NCI-H82 (cell line): ENCODE measurements around the gene MYO18B.

Source experiments
- DNase-seq: peaks from one replicate; lab custom pipeline; 2025; lab: John Stamatoyannopoulos, UW

MYO18B gene

DNA sequence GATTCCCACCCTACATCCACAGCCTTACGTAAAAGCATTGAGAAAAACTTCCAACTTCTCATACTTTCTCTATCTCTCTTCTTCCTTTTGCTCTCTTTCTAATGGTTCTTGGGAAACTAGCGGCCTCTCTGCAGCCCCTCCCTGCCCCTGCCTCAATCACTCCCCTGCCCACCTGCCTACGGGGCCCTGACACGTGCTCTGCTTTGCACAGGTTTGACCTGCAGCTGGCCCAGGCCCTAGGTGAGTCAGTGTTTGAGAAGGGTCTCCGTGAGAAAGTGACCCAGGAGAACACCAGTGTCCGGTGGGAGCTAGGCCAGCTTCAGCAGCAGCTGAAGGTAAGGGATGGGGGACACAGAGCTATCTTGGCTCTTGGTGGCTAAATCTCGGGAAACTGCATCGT, 160.4 kb downstream of the MYO18B start:
- DNase-seq: no peak

DNA sequence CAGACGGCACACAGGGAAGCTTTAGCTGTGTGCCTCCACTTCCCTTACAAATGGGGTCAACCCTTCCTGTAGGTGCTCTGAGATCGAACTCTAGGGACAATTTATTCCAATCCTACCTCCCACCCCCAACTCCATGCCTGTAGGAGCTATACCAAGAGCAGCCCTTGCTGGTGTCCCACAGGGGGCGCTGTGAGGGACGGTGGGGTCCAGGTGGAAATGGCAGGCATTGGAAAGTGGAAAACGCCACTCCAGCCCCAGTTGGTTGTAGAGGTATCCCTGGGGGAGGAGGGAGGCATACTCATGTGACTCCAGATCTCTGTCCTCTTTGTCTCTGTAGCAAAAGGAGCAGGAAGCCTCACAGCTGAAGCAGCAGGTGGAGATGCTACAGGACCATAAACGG, 161.3 kb downstream of the MYO18B start:
- peak; percentile 42 for DNase-seq

DNA sequence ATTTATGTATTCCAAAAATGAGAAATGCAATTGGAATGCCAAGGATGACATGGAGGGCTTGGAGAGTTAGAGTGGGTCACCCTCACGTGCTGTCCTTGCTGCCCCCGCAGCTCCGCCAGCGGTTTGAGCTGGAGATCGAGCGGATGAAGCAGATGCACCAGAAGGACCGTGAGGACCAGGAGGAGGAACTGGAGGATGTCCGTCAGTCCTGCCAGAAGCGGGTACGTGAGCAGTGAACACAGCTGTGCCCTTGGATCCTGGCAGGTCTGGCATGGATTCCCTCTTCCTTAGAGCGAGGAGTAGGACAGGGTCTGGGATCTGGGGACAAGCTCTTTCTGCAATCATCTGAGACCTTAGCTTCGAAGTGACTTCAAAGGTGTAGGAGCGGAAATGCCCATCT, 166.2 kb downstream of the MYO18B start:
- DNase-seq: no peak

DNA sequence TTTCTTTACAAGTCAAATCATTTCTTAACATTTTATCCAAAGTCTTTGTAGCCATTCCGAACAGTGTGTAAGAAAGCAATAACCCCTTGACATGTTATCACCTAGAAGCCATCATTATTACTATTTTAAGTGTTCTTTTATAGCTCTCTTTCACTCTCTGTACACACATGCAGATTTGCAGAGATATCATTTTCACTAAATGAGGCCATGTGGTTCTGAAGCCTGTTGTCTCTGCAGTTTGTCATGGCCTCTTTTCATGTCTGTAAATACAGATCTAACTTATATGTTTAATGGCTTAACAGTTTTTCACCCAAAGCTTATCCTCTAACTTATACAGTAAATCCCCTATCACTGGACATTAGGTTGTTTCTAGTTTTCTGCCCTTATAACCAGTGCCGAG, 166.8 kb downstream of the MYO18B start:
- no peak for DNase-seq

DNA sequence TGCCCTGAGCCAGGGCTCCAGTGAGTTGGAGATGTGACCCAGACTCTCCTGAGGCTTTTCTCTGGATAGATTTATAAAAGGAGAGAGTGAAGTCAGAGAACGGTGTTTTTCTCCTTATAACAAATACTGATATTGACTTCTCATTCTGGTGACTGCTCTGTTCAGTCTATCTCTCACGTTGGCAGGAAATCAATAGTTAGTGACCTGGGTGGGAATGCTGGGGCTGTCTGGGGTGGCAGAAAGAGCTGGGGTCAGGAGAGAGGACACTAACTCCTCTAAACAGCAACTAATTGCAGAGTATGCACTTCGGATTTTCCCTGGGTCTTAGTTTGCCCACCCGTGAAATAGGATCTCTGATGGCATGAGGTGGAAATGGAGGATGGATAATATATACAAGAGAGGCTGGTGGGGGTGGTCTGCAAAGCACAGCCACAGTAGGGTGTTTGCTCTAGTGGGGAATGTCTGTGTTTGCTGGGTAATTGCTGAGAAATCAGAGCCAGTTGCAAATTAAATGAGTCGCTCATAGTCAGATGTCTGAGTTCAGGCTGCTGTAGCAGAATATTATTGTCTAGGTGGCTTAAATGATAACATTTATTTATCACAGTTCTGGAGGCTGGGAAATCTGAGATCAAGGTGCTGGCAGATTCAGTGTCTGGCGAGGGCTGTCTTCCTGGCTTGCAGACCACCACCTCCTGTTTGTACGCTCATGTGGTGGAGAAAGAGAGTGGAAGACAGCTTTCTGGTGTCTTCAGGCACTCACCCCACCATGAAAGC, 167.8 kb downstream of the MYO18B start:
- no peak for DNase-seq

DNA sequence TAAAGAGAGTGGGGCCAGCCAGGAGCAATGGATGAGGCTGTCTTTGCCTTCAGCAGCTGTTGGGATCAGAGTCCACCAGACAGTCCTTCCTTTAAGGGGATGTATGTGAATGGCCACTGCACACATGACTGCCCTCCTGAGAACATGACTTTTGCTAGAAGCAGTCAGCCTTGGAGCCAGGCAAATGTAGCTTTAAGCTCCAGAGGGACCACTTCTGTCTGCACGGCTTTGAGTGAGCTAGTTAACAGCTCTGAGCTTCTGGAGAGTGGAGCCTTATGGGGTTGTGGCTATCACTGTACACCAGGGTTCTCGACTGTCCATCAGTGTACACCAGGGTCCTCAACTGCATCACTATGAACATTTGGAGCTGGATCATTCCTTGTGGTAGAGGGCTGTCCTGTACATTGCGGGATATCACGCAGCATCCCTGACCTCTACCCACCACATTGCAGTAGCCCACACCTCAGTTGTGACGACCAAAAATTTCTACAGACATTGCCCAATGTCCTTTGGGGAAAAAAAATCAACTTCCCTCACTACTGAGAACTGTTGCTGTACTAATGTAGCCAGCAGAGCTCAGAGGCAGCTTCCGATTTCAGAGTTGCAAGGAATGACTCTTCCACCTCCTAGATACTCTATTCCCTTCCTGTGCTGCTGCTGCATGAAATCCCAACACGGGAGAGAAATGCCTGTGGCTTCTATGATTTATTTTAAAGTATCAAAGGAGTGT, 169.4 kb downstream of the MYO18B start:
- no peak for DNase-seq

DNA sequence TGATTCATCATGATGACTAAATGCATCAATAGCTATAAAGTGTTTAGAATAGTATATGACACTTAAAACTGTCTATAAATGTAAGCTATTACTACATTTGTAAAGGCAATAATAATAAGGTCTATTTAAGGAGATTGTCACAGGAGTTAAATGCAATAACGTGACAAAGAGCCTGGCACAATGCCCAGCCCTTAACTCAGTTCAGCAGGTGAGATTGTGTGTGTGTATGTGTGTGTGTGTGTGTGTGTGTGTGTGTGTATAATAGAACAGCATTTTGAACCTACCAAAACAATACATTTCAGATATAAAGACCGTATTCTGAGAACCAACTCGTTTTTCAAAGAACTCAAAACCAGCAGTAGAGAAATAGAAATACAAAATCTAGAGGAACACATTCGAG, 177.5 kb downstream of the MYO18B start:
- peak; percentile 14 for DNase-seq

DNA sequence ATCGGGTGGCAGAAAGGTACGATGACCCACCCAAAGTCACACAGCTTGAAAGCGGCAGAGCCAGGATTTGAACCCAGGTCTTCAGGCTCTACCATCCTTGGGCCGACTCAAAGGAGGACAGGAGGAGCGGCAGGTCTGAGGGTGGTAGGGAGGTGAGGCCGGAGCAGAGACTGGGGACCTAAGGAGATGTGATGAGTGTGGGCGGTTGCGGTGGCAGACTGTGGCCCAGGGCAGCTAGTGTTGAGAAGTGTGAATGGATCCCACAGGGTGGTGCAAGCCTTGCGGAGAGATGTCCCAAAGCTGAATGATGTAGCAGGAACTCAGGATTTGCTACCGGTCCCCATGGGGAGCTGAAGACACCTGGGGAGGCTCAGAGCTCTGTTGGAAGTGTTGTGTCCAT, 180.2 kb downstream of the MYO18B start:
- DNase-seq: no peak

DNA sequence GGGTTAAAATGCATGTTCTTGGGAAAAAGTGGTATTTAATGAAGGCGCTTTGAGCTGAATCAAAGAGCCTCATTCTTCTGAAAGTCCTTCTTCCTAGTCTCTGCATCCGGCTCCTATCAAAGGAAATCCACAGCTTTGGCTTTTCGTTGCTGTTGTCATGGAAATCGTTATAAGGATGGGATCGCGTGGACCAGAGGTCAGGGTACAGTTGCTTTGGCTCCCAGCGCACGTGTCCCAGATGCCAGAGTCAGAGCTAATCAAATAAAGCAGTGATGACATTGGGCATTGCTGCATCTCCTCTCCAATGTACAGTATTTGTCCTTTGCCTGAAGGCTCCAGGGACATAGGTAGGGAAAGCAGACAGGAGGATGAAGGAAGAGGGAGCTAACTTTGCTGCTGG, 181.9 kb downstream of the MYO18B start:
- DNase-seq: no peak

DNA sequence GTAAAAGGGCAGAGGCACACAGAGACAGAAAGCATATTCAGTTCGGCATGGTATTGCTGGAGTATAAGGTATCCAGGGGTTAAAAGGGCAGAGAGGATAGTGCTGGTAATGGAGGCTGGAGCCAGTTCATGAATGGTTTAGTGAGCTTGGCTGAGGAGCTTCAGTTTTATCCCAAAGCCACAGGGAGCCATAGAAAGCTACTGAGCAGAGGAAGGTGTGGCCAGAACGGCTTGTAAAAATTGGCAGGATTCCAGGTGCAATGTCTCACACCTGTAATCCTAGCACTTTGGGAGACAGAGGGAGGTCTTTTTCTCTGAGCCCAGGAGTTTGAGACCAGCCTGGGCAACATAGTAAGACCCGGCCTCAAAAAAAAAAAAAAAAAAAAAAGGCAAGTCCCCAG, 186.1 kb downstream of the MYO18B start:
- peak; percentile 24 for DNase-seq

DNA sequence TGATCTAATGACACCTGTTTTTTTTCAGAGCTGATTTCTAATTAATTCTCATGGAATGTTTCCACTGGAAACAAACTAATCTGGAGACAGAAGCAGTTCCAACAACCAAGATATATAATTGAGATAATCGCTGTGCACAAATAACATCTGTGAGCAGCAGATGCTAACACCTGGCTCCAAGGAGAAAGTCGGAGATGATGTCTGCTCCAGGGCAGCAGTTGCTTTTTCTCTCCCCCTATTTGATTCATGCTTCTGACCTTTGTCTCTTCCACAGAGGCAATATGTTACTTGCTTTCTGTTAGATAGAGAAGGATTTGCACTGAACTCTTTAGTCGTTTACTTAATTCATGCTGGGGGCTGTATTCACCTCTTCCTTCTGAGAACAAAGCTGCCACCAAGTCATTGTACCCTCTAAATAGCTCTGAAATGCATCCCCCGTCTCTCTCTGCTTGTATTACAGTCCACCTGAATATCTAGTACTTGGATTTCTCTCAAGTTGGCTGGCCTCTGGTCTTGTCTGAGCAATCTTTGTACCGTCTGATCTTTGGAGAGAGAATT, 187.4 kb downstream of the MYO18B start:
- peak; percentile 53 for DNase-seq

DNA sequence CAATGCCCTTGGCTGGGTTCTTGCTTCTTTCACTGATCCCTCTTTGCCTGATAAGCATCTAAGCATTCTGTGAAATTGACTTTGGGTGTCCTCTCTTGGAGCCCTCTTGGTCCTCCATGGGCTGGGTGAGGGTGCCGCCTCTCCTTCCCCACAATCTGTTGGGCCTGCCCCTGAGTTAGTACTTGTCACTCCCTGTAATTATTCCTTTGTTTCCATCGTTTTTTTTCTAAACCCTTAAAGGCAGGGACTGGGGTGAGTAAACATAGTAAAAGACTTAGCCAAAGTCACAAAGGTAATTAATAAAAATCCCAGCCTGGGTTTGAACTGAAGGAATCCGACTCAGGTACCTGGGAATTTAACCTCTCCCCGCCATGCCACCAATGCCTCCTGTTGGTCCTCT, 188.1 kb downstream of the MYO18B start:
- no peak for DNase-seq

DNA sequence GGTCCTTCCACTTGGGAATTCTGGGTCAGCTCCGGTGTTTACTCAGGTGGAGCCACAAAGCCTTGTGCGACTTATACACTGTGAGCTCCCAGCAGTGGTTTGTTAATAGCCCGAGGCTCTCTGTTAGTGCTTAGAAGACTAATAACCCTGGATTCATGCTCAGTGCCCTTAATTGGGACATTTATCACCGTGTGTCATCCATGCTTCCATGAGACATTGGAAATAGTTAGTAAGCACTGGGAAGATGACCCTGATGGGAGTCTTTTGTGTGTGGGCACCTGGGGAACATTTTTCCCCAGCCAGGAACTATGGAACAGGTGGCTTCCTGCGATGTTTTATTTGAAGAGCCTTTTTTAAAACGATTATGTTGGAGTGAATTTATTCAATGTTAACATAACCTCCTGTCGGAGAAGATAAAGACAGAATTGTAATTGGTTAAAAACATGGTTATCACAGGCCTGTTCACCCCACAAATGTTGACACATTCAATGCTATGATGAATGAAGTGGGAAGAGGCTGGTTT, 188.9 kb downstream of the MYO18B start:
- DNase-seq: peak; percentile 74

DNA sequence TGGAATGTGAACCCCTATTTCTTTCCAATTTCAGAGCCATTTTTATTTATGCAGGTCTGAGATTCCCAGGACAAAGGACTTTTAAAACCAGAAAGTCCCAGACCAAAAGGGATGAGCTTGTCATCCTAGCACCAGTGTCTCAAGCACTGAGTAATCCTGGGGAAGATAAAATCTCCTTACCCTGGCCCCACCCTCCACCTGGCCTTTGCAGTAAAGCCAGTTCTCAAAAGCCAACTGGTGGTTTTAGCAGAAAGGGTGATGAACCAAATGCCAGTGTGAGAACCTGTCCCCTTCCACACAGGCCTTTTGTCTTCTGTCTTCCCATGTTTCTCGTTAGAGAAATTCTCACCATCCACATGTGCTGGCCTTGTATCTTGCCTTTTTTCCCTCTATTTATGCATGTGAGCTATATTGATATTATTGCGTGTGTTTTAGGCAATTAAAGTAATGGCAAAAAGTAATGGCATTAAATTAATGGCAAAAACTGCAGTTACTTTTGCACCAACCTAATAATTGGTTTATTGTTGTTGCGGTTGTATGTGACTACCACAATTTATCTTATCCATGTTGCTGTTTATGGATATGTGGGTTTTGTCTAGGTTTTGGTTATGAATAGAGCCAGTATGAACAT, 191.3 kb downstream of the MYO18B start:
- DNase-seq: peak; percentile 80

DNA sequence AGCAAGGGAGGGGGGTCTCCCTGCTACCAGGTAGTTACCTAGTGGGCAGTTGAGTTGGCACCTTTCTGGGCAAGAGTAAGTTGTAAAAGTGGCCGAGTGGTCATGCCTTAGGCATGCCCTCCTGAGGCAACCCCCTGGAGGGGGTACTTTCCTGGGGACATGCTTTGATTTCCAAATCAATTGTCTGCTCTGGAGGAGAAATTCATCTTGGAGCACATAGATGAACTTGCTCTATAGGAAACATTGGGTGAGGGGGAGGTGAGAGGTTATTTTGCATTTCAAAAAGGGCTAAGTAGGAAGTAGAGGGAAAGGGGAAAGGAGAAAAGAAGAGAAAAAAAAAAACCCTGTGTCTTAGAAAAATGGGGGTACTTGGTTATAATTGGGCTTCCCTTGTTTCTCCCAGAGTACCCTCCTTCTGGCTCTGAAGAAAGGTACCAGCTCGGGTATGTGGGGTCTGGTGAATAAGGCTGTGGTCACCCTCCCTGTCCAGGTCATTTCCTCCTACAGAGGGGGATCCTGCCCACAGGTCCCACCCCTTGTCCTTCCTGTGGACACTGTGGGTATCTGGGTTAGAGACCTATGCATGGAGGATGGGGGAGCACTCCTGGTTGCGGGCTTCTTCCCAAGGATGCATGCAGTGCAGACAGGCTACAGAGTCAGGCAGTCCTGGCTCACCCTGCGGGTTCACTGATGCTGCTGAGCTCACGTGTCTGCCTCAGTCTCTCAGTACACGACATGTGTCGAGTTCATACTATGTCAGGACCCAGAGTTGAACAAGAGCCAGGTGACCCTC, 193.5 kb downstream of the MYO18B start:
- no peak for DNase-seq

DNA sequence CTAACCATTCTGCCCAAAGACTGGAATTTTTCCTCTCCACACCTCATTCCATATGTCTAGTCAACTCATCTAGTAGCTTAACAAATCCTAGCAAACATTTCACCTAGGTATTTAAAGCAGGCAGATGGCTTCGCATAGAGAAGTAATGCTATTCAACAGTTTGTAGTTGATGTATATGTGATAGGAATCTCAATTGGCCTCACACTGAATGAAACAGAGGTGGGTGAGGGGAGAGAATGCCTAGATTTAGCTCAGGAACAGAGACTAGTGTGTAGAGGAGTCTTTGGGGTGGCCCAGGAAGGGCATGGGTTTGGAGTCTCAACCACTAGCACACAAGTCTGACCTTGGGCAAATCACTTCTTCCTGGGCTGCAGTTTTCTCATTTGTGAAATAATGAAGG, 196.2 kb downstream of the MYO18B start:
- no peak for DNase-seq

DNA sequence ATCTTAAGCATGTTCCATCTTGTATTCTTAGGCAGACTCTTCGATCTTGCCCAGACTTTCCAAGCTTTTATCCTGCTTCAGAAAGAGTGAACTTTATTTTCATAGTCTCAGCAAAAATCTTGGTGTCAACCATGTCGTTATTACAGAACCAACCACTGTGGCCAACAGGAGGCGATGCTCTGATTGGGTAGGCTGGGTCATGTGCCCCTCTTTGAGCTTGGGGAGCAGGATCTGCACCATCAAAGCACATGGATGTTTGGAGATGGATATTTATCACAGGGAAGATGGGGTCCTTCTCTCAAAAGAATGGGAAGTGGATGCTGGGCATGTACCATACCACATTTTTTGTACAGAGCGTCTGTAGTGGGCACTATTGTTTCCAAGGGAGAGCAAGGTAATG, 197.4 kb downstream of the MYO18B start:
- no peak for DNase-seq

DNA sequence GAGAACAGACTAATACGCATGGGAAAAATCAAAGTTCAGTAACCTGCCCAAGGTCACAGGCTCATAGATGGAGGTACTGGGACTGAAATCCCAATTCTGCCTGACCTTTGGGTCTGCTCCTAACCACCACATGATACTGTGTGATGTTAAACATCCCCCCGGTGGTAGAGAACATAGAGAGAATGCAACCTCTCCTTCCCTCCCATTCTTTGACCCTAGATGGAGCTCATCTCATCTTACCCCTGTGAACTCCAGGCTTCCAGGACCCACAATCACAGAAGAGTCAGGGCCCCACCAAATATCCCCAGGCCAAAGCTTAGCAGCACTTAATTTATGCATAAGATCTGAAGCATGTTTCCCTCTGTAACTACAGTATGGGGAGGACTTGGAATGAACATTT, 198.5 kb downstream of the MYO18B start:
- DNase-seq: peak; percentile 23

DNA sequence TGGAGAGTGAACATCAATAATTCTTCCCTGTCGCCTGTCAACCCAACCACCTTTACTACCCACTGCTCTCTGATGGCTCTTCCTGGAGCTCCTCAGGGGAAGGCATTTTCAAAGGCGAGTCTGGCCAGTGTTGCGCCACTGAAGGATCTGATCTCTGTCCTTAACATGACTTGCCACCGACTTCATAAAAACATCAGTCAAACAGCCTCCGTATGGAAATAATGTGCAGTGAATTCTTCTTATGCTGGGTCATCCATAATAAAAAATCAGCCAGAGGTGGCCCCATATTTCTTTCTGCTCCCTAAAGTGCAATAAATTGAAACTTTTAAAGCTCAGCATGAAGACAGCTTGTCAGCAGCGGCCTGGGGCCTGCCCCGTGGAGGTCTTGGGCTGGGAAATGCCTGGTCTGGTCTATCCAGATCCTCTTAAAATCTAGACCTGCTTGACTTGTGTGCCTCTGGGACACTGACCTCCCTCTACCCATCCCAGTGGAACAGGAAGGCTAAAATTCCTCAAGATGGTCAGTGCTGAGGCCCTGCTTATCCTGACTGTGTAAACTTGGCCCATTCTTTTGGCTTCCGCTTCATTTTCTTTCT, 199.5 kb downstream of the MYO18B start:
- no peak for DNase-seq

DNA sequence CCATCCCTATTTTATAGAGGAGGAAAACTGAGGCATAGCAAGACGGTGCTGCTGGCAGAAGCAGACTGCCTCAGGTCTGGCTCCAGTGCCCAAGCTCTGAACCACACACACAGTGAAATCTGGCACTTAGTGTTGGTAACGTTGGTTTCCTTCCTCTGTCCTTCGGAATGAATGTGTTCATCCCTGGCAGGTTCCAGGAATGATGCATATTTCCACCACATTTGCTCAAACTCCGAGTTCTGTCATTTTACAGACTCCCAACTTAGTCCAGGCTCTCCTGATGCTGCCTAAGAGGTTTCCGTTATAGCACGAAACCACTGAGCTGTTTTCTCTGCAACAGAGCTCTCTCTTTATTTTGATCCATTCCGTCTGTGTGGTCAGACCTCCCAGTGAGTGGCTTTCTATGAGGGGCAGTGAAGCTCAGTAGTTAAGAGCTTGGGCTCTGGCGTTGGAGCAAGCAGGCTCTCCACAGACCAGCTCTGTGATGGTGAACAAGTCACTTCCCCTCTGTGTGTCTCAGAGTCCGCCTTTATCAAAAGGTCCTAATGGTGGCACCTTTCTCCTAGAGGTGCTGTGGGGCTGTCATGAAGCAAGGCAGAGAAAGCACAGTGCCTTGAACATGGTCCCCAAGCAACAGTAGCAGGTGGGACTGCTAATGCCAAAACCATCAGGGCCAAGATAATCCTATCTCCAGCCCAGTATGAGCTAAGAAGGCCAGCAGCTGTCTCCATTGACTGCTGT, 200.3 kb downstream of the MYO18B start:
- DNase-seq: peak; percentile 98
